Adrenal gland (tissue), 5 donors: ENCODE data around the gene COL23A1.

Experiments used
- CTCF ChIP-seq, 6 experiments: fragments of 450-650 bp in 4 of 6; fragments of 200-600 bp in 2 of 6; sonication (generic) in 1 of 6; IDR thresholded peaks; 1 replicate in 5 of 6; 2 replicates in 1 of 6; pipeline versions ENCODE4 v1.5.1 to v1.8.0; 2016 to 2021; ENCODE audit warnings: antibody characterized with exemption in 6 of 6, mild to moderate bottlenecking in 2 of 6, moderate library complexity in 1 of 6
- POLR2A ChIP-seq, 2 donors: fragments of 450-650 bp; IDR thresholded peaks; one replicate each; pipeline ENCODE4 v1.6.1; 2017; ENCODE audit warnings: antibody characterized with exemption in 2 of 2, mild to moderate bottlenecking in 2 of 2, moderate library complexity in 1 of 2
- donor health status: DM: no; HTN: no; CAD: no.

GRCh38 chr5:178496642-178497041, 93.6 kb downstream of the COL23A1 start:
- no peak for TF ChIP-seq POLR2A (IDR thresholded peaks at IDR 0.05)
- no peak for TF ChIP-seq CTCF (IDR thresholded peaks at IDR 0.05)
